ENCODE measurements around the gene UNC5B.

DNA sequence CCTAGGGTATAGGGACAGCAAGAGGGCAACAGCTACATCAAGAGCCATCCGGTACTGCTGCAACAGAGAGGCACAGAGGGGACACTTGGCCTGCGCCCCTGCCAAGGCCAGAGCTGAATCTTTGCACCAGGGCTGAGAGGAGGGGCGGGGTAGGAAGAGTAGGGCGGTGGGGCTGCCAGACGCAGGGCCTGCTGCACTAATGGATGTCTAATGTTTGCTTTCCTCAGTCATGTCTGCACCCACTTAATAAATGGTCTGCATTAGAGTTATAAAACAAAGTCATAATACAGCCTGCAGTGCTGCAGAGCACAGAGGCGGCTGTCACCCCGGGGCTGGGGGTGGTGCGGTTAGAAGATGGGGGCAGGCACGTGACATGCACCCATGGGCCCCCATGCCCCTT lies 64.5 kb downstream of the UNC5B start:
- TF ChIP-seq CTCF (conservative IDR thresholded peaks at IDR 0.05; ENCODE audit: low read depth, low read length) (no peak), EZH2 (IDR thresholded peaks at IDR 0.05; ENCODE audit: borderline replicate concordance, low read depth, low read length, poor library complexity, severe bottlenecking) (no peak)

Measured in A673 (cell line).